AG20443 (cell line): Measurements from ENCODE around the gene NTF3.
"Not testable (repeated sequence)": the region's sequence is repeated elsewhere in the genome, so short reads cannot be mapped to it uniquely, and the experiment has no call there.

Experiments
- DNase-seq: peaks from one replicate; pipeline ENCODE4 v3.0.0; 2012; ENCODE audit warnings: low spot score, mixed read lengths

Gene NTF3

DNA sequence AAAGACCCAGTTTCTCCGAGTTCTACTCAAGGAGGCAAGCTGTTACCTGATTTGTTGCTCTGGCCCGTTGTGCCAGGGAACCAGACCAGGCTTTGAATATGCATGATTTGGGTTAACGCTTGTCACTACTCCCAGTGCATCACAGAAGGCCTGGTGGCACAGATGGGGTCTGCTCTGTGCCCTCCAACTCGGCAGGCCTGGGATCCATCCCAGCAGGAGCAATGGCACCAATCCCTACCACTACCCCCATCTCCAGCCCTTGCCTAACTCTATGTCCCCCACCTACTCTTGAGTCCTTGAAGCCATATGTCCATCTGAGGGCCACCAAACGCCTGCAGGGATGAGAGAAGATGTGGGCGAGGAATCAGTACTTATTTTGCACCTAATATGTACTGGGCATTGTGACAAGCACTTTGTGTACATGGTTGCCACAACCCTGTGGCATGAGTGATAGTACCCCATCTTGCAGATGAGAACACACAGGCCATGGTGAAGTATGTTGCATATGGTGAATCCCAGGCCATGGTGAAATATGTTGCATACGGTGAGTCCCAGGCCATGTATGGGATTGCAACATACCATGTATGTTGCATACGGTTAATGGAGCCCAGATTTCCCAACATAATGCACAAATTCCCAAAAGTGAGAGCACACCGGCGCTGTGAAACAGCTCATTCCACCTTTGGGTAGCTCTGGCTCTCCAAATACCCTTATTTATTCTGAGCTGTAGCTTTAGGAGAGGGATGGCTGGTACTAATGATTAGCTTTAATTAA lies 102.7 kb downstream of the NTF3 start:
- no peak for DNase-seq

DNA sequence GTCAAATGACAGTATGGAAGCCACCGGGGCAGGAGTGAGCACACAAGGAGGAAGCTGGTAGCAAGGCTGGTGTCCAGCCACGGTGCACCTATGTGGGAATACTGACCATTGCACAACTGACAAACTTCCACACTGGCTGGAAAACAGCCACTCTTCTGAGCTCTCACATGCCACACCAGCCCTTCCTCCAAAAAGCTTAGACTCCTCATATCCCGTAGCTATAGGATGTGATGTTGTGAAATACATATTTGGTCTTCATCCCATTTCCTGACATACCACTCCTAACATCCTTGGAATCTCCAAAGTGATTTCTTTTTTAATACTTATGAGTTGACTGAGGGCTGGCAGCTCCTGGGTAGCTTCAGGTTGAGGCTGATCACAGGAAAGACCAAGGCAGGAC lies 103.6 kb downstream of the NTF3 start:
- DNase-seq = no peak

DNA sequence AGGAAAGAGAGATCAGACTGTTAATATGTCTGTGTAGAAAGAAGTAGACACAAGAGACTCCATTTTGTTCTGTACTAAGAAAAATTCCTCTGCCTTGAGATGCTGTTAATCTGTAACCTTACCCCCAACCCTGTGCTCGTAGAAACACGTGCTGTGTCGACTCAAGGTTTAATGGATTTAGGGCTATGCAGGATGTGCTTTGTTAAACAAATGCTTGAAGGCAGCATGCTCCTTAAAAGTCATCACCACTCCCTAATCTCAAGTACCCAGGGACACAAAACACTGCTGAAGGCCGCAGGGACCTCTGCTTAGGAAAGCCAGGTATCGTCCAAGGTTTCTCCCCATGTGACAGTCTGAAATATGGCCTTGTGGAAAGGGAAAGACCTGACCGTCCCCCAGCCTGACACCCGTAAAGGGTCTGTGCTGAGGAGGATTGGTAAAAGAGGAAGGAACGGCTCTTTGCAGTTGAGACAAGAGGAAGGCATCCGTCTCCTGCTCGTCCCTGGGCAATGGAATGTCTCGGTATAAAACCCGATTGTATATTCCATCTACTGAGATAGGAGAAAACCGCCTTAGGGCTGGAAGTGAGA lies 105.2 kb downstream of the NTF3 start:
- DNase-seq = not testable (repeated sequence)

DNA sequence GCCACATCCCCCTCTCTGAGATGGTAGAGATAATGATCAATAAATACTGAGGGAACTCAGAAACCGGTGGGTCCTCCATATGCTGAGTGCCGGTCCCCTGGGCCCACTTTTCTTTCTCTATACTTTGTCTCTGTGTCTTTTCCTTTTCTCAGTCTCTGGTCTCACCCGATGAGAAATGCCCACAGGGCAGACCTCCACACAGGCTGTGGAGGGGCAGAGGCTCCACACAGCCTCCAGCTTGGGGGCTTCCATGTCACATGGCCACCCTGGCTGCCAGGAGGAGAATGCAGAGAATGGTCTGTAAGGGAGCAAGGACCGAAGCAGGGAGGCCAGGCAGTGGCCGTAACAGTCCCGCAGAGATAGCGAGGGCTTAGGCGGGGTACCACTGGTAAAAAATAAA lies 105.9 kb downstream of the NTF3 start:
- no peak for DNase-seq
